Activated naive CD8-positive, alpha-beta T cell (primary cell): ENCODE results near the gene IRF4.

ENCODE experiments used
- H3K27ac Mint-ChIP-seq: one replicate; pipeline ENCODE4 v1.8.0; 2021; ENCODE audit warnings: mixed read lengths
- H3K27me3 Mint-ChIP-seq: one replicate; pipeline ENCODE4 v1.8.0; 2021; ENCODE audit warnings: mixed read lengths
- H3K36me3 Mint-ChIP-seq: one replicate; pipeline ENCODE4 v1.8.0; 2021; ENCODE audit warnings: mixed read lengths
- H3K4me1 Mint-ChIP-seq: one replicate; pipeline ENCODE4 v1.8.0; 2021; ENCODE audit warnings: low read depth, mixed read lengths
- H3K4me3 Mint-ChIP-seq: one replicate; pipeline ENCODE4 v1.8.0; 2021; ENCODE audit warnings: mild to moderate bottlenecking, mixed read lengths
- H3K9me3 Mint-ChIP-seq: one replicate; pipeline ENCODE4 v1.8.0; 2021; ENCODE audit warnings: low read depth, mixed read lengths

The IRF4 gene

GRCh38 chr6:359261-360035 is 32.1 kb upstream of the IRF4 start:
- no peaks in the 10 kb centered on the region for H3K27me3 Mint-ChIP-seq
- H3K4me3 Mint-ChIP-seq: no peak overlapping the region
- no peaks in the 10 kb centered on the region for H3K9me3 Mint-ChIP-seq
- H3K27ac Mint-ChIP-seq: no peak overlapping the region
- peaks cover 26% of the 10 kb centered on the region for H3K4me1 Mint-ChIP-seq
- no peaks in the 10 kb centered on the region for H3K36me3 Mint-ChIP-seq

- Mint-ChIP-seq H3K4me1 (peaks cover 26% of the 10 kb centered on the region), H3K36me3 (no peaks in the 10 kb centered on the region), H3K27me3 (no peaks in the 10 kb centered on the region), H3K9me3 (no peaks in the 10 kb centered on the region), H3K4me3 (no peak overlapping the region), H3K27ac (peak overlapping the region; percentile 22)
Observed at GRCh38 chr6:360349-360748, 31.2 kb upstream of the IRF4 start.

GRCh38 chr6:360764-361373 is 30.7 kb upstream of the IRF4 start:
- H3K27ac Mint-ChIP-seq: no peak overlapping the region
- H3K4me3 Mint-ChIP-seq: no peak overlapping the region

GRCh38 chr6:361411-362132 is 30.0 kb upstream of the IRF4 start:
- H3K27me3 Mint-ChIP-seq: no peaks in the 10 kb centered on the region
- H3K27ac Mint-ChIP-seq: no peak overlapping the region
- peaks cover 21% of the 10 kb centered on the region for H3K4me1 Mint-ChIP-seq

More at GRCh38 chr6:360764-361373, 30.7 kb upstream of the IRF4 start:
- peaks cover 25% of the 10 kb centered on the region for H3K4me1 Mint-ChIP-seq
- no peaks in the 10 kb centered on the region for H3K9me3 Mint-ChIP-seq
- H3K27me3 Mint-ChIP-seq: no peaks in the 10 kb centered on the region
- H3K36me3 Mint-ChIP-seq: no peaks in the 10 kb centered on the region

GRCh38 chr6:362231-362923 is 29.2 kb upstream of the IRF4 start:
- H3K4me1 Mint-ChIP-seq: peaks cover 13% of the 10 kb centered on the region
- H3K9me3 Mint-ChIP-seq: no peaks in the 10 kb centered on the region
- no peak overlapping the region for H3K4me3 Mint-ChIP-seq
- no peaks in the 10 kb centered on the region for H3K36me3 Mint-ChIP-seq
- no peaks in the 10 kb centered on the region for H3K27me3 Mint-ChIP-seq
- no peak overlapping the region for H3K27ac Mint-ChIP-seq

More at GRCh38 chr6:361411-362132, 30.0 kb upstream of the IRF4 start:
- H3K9me3 Mint-ChIP-seq: no peaks in the 10 kb centered on the region
- no peak overlapping the region for H3K4me3 Mint-ChIP-seq
- no peaks in the 10 kb centered on the region for H3K36me3 Mint-ChIP-seq

- no peaks in the 10 kb centered on the region for H3K36me3 Mint-ChIP-seq
- H3K4me1 Mint-ChIP-seq: peaks cover 8% of the 10 kb centered on the region
- H3K9me3 Mint-ChIP-seq: no peaks in the 10 kb centered on the region
- H3K27ac Mint-ChIP-seq: no peak overlapping the region
- no peaks in the 10 kb centered on the region for H3K27me3 Mint-ChIP-seq
- no peak overlapping the region for H3K4me3 Mint-ChIP-seq
Observed at GRCh38 chr6:362924-363249, 28.7 kb upstream of the IRF4 start.

GRCh38 chr6:363291-363690 is 28.3 kb upstream of the IRF4 start:
- H3K4me1 Mint-ChIP-seq: peaks cover 8% of the 10 kb centered on the region
- H3K9me3 Mint-ChIP-seq: no peaks in the 10 kb centered on the region
- H3K36me3 Mint-ChIP-seq: no peaks in the 10 kb centered on the region
- H3K27me3 Mint-ChIP-seq: no peaks in the 10 kb centered on the region
- no peak overlapping the region for H3K27ac Mint-ChIP-seq
- no peak overlapping the region for H3K4me3 Mint-ChIP-seq

GRCh38 chr6:363909-364308 is 27.6 kb upstream of the IRF4 start:
- no peaks in the 10 kb centered on the region for H3K9me3 Mint-ChIP-seq
- no peak overlapping the region for H3K4me3 Mint-ChIP-seq
- no peaks in the 10 kb centered on the region for H3K36me3 Mint-ChIP-seq
- H3K27ac Mint-ChIP-seq: no peak overlapping the region
- H3K27me3 Mint-ChIP-seq: no peaks in the 10 kb centered on the region
- peaks cover 5% of the 10 kb centered on the region for H3K4me1 Mint-ChIP-seq

GRCh38 chr6:364609-365540 is 26.7 kb upstream of the IRF4 start:
- H3K4me1 Mint-ChIP-seq: peaks cover 5% of the 10 kb centered on the region
- H3K36me3 Mint-ChIP-seq: no peaks in the 10 kb centered on the region
- no peaks in the 10 kb centered on the region for H3K27me3 Mint-ChIP-seq
- no peak overlapping the region for H3K4me3 Mint-ChIP-seq
- H3K9me3 Mint-ChIP-seq: no peaks in the 10 kb centered on the region
- no peak overlapping the region for H3K27ac Mint-ChIP-seq

GRCh38 chr6:365835-366234 is 25.7 kb upstream of the IRF4 start:
- Mint-ChIP-seq H3K4me1 (peaks cover 2% of the 10 kb centered on the region), H3K27me3 (peaks cover 1% of the 10 kb centered on the region), H3K27ac (no peak overlapping the region), H3K36me3 (no peaks in the 10 kb centered on the region), H3K4me3 (no peak overlapping the region), H3K9me3 (no peaks in the 10 kb centered on the region)

- Mint-ChIP-seq H3K27me3 (peaks cover 2% of the 10 kb centered on the region), H3K4me3 (no peak overlapping the region), H3K27ac (no peak overlapping the region), H3K36me3 (no peaks in the 10 kb centered on the region), H3K9me3 (no peaks in the 10 kb centered on the region), H3K4me1 (no peaks in the 10 kb centered on the region)
Observed at GRCh38 chr6:366389-367297, 24.9 kb upstream of the IRF4 start.

- Mint-ChIP-seq H3K4me1 (no peaks in the 10 kb centered on the region), H3K27ac (no peak overlapping the region), H3K27me3 (peaks cover 2% of the 10 kb centered on the region), H3K9me3 (no peaks in the 10 kb centered on the region), H3K4me3 (no peak overlapping the region), H3K36me3 (no peaks in the 10 kb centered on the region)
Observed at GRCh38 chr6:367298-367794, 24.2 kb upstream of the IRF4 start.

- Mint-ChIP-seq H3K4me3 (no peak overlapping the region), H3K9me3 (no peaks in the 10 kb centered on the region), H3K27ac (no peak overlapping the region), H3K4me1 (peaks cover 4% of the 10 kb centered on the region), H3K36me3 (no peaks in the 10 kb centered on the region), H3K27me3 (peaks cover 2% of the 10 kb centered on the region)
Observed at GRCh38 chr6:367891-368630, 23.5 kb upstream of the IRF4 start.
